B cell (primary cell): Measurements from ENCODE around the gene SAC3D1.

ENCODE experiments used
- CTCF ChIP-seq: fragments of 200-600 bp; IDR thresholded peaks from one replicate; pipeline ENCODE4 v1.8.0; 2022; ENCODE audit warnings: antibody characterized with exemption, mild to moderate bottlenecking
- EZH2 ChIP-seq: IDR thresholded peaks from 2 replicates; pipeline ENCODE4 v1.6.1; 2012; ENCODE audit warnings: borderline replicate concordance, low read depth, mild to moderate bottlenecking, moderate library complexity, low read length; ENCODE audit not compliant: insufficient read depth, poor library complexity, severe bottlenecking

- TF ChIP-seq CTCF (no peak), EZH2 (no peak)
These were observed 48.6 kb downstream of the SAC3D1 start for GRCh38 chr11:65089621-65090020.
